NK-92 (cell line): ENCODE results near the gene ADGRG2.

ENCODE experiments used
- DNase-seq: peaks from one replicate; lab custom pipeline; 2025; ENCODE audit not compliant: unreplicated experiment; lab: John Stamatoyannopoulos, UW

The ADGRG2 gene

GRCh38 chrX:19121898-19122640 lies at the start of gene ADGRG2:
ADGRG2 (minus strand) TSS chrX:19122468; CDS start chrX:19068834, 53,634 bp downstream.
- DNase-seq: no peak

DNA sequence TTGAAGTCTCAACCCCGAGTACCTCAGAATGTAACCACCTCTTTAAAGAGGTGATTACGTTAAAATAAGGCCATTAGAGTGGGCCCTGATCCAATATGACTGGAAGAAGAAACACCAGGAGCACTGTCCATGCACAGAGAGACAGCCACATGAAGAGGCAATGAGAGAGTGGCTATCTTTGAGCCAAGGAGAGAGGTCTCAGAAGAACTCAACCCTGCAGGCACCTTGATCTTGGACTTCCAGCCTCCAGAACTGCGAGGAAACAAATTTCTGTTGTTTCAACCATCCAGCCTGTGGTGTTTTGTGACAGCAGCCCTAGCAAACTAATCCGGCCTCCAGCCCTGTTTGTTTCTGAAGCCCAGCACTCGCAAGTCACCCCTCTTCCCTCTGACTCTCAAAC lies 46.3 kb upstream of the ADGRG2 start:
- no peak for DNase-seq

- no peak for DNase-seq
These were observed 40.6 kb upstream of the ADGRG2 start for GRCh38 chrX:19162851-19163250.

- DNase-seq: no peak
These were observed 33.9 kb upstream of the ADGRG2 start for GRCh38 chrX:19156186-19156585.

DNA sequence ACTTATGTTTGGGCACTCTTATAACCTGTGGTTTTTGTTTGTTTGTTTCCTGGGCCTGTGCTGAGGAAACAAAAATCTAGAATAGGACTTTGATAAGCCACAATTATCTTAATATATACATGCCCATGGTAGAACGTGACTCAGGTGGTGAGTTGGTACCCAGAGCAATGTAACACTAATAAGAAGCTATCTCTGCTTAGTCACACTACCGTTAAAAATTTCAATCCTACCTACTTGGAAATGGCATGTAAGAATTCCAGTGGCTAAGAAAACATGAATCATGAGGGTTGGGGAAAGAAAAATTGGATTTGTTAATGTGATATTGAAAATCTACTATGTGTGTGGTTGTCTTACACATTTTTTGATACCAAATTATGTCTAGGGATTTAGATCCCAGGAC lies 30.5 kb upstream of the ADGRG2 start:
- DNase-seq: no peak

- no peak for DNase-seq
These were observed 14.8 kb upstream of the ADGRG2 start for GRCh38 chrX:19137067-19137466.

DNA sequence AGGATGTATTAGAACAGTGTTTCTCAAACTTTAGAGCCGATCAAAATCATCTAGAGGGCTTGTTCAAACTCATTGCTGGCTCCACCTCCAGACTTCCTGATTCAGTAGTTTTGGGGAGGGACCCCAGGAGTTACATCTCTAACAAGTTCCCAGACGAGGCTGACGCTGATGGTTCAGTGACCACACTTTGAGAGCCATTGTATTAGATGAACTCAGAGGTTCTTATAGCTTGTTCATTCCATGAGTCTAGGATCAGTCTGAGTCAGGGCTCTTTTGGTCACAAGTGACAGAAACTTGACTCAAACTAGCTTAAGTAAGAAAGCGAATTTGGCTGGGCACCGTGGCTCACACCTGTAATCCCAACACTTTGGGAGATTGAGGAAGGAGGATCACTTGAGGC lies 11.5 kb upstream of the ADGRG2 start:
- DNase-seq: no peak

GRCh38 chrX:19133231-19133630 lies 11.0 kb upstream of the ADGRG2 start:
- DNase-seq: no peak

DNA sequence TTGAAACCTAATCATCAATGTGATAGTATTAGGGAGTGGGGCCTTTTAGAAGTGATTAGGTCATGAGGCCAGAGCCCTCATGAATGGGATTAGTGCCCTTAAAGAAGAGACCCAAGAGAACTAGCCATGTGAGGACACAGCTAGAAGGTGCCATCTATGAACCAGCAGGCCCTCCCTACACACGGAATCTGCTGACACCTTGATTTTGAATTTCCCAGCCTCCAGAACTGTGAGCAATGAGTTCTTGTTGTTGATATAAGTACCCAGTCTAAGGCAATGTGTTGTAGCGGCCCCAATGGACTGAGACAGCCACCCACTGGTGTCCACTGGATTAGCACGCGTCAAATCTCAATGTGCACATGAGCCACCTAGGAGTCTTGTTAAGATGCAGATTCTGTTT lies 8.4 kb upstream of the ADGRG2 start:
- no peak for DNase-seq

GRCh38 chrX:19129694-19130093 lies 7.4 kb upstream of the ADGRG2 start:
- DNase-seq: no peak

- DNase-seq: no peak
These were observed 5.4 kb upstream of the ADGRG2 start for GRCh38 chrX:19127649-19128168.

DNA sequence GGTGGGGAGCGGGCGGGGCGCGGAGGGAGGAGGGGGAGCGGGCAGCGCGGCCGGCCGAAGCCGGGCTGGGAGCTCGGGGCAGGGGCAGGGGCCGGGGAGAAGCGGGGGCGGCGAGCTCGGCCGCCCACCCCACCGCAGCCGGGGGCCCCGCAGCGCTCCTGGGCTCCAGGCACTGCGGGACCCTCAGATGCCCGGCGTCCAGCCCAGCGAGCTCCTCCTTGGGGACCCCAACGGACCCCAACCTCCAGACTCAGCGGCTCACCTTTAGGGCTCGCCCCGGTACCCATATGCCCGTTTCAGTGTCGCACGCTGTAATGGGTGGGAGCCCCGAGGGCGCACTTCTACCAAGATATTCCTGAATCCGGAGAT lies 357 bp upstream of the ADGRG2 start:
- no peak for DNase-seq

GRCh38 chrX:19121466-19121865 lies 802 bp downstream of the ADGRG2 start:
- no peak for DNase-seq

- DNase-seq: no peak
These were observed 11.6 kb downstream of the ADGRG2 start for GRCh38 chrX:19110642-19111041.

DNA sequence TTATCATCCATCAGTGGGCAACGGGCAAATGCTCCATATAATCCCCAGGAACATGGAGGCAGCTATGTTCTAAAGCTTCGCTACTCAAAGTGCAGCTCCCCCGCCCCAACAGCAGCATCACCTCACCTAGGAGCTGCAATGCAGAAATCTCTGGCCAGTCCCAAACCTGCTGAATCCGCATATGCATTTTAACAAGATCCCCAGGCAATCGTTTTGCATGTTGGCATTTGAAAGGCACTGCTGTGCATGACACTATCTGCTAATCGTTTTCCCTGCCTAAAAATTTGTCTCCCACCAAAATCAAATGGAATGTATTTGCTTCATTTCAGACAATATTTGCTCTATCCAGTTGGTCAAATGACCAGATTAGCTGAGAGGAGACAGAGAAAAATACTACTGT lies 15.2 kb downstream of the ADGRG2 start:
- no peak for DNase-seq

GRCh38 chrX:19100586-19100985 lies 21.7 kb downstream of the ADGRG2 start:
- DNase-seq: no peak

DNA sequence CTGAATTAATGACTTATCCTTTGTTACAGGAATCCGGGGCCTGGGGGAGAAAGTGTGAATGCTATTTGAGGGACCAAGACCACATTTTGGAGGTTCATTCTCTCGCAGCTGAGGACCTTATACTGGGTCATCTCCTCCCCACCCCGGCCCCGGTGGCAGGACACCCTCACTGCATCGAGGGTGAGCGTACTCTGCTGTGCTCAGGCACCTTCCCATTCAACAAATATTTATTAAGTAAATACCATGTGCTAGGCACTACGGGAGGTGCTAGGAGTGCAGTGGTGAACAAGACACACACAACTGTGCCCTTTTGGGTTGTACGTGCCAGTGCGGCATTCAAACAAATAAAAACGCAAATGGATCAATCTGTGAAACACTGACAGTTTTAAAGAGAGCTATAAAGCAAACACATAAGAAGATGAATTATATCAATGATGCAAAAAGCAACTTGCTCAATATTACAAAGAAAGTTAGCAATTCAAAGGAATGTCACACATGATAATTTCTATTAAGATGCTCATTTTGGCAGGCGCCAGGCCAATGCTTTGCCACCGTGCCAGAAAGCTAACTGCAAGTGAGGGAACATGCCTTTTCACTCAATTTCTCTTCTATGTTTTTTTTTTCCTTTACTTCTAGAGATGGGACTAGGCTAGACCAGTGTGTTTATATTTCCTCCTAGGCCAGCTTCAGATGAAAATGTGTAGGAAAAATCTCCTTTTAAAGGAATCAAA lies 24.6 kb downstream of the ADGRG2 start:
- no peak for DNase-seq

GRCh38 chrX:19096586-19096985 lies 25.7 kb downstream of the ADGRG2 start:
- no peak for DNase-seq

- DNase-seq: no peak
These were observed 27.6 kb downstream of the ADGRG2 start for GRCh38 chrX:19094654-19095053.

DNA sequence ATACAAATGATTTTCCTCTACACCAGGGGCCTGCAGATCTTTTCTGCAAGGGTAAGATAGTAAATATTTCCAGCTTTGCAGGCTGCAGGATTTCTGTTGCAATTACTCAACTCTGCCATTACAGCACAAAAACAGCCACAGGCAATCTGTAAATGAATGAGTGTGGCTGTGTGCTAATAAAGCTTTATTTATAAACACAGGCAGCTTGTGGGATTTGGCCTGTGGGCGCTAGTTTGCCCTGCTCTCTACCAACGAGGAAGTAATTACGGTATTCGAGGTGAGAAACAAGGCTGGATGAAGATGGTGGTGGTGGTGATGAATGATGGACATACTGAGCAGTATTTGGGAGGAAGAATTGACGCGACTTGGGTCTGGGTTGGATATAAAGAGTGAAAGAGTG lies 30.7 kb downstream of the ADGRG2 start:
- DNase-seq: no peak

- no peak for DNase-seq
These were observed 32.7 kb downstream of the ADGRG2 start for GRCh38 chrX:19089555-19090040.

GRCh38 chrX:19086102-19086772 lies 36.0 kb downstream of the ADGRG2 start:
- no peak for DNase-seq
